Measurements from ENCODE around the gene CIROP.

GRCh38 chr14:23079716-23080115, 25.1 kb downstream of the CIROP start:
- TF ChIP-seq CTCF (IDR thresholded peaks at IDR 0.05; ENCODE audit: low read depth, low read length, missing input control) = no peak
- no peak for TF ChIP-seq YY1 (IDR thresholded peaks at IDR 0.05)
- TF ChIP-seq TAF1 (conservative IDR thresholded peaks at IDR 0.05) = no peak
